NCI-H1930 (cell line): ENCODE measurements around the gene CSRNP3.
"Not testable (repeated sequence)": the region's sequence is repeated elsewhere in the genome, so short reads cannot be mapped to it uniquely, and the experiment has no call there.

ENCODE experiments used
- DNase-seq, 2 experiments: peaks; one replicate each; lab custom pipeline; 2025; lab: John Stamatoyannopoulos, UW

CSRNP3 gene

DNA sequence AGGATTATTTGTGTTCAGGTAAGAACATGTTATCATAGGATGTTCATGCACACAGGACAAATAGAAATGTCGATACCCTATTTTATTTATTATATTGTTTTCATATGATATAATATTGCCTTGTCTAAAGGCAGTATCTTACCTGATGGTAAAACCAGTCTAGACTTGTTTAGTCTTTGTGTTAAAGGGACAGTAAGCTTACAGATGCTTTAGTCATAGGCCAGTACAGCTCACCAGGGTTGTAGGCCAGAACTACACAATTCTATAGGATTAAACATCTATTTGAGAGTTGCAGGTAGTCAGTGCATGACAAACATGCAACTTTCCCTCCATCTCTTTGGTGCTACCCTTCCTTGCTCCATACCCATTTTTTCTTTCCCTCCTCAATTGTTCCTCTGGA, 166.0 kb downstream of the CSRNP3 start:
- no peak for DNase-seq

DNA sequence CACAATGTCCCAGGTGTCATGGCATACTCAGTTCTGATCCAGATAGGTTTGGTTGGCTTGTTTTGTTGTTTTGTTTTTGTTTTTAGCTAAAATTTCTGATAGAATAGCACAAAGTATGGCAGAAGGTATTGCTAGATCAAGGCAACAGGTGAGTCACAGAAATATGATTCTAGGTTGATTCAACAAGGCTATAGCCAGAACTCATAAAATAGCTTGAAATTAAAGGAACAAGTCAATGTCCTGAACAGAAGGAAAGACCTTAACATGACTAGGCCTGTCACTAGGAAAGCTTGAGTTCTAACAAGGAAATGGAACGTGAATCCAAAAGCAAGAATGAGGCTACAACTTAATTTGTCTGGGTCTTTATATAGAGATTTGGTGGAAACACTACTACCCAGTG, 167.5 kb downstream of the CSRNP3 start:
- no peak for DNase-seq

DNA sequence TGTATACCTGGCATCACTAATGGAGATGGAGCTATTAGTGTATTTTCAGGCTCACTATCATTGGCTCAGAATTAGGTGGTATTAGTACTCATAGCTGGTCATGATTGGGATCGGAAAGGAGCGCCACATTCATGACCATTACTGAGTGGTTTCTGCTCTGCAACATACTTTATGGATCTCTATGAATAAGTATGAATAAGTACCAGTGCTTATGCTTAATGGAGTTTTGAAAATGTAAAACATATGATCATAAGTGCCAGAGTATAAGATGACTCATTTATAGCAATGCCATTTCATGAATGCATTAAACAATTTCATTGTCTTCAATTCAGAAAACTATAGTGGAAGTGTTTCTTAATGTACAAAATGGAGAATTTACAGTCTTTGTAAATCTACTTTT, 167.9 kb downstream of the CSRNP3 start:
- DNase-seq: no peak

DNA sequence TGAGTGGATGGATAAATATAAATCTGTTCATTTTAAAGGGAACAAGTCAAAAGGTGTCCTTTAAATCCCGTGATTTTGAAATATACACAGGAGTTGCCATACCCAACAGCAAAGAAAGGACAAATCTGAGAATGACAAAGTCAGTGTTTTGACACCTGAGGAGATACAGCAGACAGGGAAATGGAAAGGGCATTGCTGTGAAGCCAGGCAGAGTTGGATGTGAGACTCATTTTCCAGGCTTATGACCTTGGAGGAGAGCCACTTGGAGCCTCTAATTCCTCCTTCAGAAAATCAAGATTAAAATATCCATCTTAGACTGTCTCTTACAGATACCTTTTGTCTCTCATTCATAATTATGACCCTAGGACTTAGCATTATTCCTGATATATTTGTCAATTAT, 170.0 kb downstream of the CSRNP3 start:
- no peak for DNase-seq

DNA sequence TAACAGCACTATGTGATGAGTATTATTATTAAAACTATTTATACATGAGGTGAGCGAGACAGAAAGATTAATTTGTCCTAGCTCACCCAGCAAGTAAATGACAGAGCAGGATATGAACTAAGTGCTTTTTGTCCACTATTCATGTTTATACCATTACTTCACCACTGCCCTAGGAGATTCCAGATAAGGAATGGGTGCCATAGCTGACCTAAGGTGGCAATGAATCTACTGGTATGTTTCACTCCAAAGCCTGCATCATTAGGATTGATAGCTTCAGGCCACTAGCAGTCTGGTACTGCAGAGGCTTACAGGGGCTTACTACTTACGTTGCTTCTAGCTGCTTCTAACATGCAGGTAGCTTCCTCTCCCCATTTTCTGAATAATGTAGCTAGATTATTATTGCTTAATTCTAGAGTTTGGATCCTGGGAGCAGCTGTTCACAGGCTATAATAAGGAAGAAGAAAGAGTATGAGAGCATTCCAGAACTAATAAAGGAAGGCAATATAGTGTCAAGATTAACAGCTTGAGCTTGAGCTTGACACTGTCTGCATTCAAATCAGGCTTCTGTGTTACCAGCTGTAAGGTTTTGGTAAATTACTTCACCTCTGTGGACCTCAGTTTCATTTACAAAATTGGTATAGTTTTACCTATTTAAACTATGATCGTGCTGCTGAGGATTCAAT, 170.9 kb downstream of the CSRNP3 start:
- no peak for DNase-seq

DNA sequence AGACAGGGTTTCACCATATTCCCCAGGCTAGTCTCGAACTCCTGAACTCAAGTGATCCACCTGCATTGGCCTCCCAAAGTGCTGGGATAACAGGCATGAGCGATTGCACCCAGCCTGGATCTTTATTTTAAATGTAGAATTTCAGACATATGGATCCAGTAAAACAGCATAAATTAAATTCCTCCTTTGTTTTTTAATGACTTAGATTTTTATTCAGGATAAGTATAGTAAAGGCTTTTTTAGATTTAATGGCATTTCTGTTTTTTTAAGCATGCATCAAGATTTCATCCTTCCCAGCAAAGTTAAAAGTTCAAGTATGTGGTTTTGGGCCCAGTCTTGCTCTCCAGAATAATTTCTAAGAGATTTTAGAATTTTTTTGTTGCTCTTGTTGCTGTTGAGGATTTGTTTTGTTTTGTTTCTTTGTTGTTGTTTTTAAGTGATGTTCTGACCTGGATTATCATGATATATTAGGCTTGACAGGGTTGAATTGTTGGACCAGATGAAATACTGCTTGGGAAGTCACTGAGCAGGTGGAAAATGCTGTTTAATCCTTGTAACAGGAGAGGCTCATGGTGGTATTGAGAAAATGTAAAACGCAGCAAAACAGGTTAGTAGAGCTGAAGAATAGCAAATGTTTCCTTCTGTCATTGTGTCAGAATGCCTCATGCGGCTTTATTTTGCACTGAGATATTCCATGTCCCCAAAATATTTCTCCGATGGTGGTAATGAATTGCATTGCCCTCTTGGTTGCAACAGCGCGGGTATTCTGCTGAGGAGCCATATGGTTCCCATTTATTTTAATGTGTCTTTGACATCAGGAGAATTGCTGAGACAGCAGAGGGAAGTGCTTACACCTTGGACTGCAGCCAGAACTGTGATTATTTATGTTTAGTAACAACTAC, 176.7 kb downstream of the CSRNP3 start:
- DNase-seq: no peak

DNA sequence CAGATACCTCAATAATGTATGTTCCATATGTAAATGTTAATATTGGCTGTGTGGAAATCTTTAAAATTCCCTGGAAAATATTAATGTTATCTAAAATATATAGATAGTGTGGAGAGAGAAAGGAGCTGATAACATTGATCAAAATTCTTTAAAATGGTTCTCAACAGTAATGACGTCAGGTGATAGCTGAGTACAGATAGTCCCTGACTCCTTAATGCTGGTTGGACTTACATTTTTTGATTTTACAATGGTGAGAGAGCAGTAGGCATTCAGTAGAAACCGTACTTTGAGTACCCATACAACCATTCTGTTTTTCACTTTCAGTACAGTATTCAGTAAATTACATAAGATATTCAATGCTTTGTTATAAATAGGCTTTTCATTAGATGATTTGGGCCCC, 177.9 kb downstream of the CSRNP3 start:
- DNase-seq: no peak

DNA sequence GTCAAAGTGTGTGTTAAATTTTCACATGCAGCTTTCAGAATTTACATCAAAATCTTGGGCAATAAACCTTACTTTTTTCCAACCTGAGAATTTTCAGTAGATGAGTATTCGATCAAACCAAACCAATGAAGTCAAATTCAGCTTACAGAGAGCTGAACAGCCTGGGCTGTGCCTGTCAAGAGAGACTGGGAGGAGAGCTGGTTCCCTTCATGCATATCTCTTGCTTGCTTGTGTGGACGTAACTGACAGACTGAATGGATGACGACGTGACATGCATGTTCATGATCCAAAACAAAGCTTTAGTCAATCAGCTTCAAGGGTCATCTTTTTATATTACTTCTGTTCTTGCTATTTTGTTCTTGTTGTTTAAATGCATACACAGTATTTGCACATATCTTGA, 179.3 kb downstream of the CSRNP3 start:
- DNase-seq: no peak

DNA sequence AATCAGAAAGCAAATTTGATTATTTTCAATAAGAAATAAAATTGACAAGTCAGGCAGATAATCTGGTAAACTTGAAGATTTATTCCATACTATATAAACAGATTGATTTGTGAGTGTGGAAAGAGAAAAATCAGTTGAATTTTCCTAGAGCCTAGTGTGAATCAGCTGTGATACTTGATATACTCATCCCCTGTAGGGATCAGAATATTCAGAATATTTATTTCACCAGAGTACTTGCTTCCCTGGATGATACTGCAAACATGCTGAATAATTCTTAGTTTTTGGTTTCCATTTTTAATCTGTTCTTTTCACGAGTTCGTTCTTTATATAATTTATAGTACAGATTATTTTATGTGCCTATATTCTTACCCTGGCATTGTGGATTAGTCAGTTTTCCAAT, 181.7 kb downstream of the CSRNP3 start:
- DNase-seq: no peak

DNA sequence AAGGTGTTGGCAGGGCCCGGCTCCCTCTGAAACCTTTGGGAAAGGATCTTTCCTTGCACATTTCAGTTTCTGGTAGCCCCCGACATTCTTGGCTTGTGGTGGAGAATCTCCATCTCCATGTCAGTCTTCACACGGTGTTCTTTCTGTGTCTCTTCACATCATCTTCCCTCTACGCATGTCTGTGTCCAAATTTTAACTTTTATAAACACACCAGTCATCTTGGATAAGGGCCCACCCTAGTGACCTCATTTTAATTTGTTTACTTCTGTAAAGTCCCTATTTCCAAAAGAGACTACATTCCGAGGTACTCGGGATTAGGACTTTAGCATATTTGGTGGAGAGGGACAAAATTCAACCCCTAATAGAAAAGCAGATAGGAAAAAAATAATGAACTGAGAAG, 186.2 kb downstream of the CSRNP3 start:
- no peak for DNase-seq

DNA sequence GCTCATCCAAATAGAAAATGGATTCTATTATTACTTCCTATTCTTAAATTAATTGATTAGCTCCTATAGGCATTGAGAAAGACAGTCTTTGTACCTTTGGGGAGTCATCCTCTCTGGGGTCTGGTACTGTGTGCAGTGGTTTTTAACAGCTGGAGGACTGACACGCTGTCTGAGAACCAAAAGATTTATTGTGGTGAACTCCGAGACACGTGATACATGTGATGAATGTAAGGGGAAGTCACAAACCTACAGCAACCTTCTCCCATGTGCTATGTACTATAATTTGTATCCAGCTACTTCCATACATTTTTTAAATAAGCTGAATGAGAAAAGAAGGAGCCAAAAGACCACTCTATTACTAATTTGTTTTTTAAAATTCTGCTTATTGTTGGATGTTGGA, 190.9 kb downstream of the CSRNP3 start:
- no peak for DNase-seq

DNA sequence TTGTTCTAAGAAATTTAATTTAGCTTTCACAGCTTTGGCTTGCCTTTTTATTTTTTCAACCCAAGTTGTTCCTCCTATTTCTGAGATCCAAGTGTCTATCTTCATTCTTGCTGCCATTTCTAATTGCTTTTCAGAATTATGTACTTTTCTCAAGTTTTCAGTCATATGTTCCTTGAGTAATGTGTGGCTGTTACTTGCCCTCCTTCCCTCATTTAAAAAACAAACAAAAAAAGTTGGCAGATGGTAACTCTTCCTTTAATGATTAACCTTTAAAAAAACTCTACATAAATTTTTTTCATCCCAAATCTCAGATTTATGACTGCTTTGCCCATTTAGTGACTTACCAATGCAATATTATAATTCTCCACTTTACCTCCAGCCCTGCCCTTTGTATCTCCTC, 193.2 kb downstream of the CSRNP3 start:
- DNase-seq: no peak

DNA sequence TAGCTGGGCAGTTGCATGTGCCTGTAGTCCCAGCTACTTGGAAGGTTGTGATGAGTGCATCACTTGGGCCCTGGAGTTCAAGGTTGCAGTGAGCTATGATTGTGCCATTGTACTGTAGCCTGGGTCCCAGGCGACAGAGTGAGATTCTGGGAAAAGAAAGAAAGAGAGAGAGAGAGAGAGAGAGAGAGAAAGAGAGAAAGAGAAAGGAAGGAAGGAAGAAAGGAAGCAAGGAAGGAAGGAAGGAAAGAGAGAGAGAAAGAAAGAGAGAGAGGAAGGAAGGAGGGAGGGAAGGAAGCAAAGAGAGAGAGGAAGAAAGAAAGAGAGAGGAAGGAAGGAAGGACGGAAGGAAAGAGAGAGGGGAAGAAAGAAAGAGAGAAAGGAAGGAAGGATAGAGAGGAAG, 196.1 kb downstream of the CSRNP3 start:
- DNase-seq: no peak

DNA sequence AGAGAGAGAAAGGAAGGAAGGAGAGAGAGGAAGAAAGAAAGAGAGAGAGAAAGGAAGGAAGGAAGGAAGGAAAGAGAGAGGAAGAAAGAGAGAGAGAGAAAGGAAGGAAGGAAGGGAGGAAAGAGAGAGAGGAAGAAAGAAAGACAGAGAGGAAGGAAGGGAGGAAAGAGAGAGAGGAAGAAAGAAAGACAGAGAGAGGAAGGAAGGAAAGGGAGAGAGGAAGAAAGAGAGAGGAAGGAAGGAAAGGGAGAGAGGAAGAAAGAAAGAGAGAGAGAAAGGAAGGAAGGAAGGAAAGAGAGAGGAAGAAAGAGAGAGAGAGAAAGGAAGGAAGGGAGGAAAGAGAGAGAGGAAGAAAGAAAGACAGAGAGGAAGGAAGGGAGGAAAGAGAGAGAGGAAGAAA, 196.6 kb downstream of the CSRNP3 start:
- not testable (repeated sequence) for DNase-seq

DNA sequence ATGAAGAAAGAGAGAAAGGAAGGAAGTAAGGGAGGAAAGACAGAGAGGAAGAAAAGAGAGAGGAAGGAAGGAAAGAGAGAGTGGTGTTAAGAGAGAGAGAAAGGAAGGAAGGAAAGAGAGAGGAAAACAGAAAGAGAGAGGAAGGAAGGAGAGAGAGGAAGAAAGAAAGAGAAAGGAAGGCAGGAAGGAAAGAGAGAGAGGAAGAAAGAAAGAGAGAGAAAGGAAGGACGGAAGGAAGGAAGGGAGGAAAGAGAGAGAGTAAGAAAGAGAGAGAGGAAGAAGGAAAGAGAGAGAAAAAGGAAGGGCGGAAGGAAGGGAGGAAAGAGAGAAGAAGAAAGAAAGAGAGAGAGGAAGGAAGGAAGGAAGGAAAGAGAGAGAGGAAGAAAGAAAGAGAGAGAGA, 197.1 kb downstream of the CSRNP3 start:
- no peak for DNase-seq

DNA sequence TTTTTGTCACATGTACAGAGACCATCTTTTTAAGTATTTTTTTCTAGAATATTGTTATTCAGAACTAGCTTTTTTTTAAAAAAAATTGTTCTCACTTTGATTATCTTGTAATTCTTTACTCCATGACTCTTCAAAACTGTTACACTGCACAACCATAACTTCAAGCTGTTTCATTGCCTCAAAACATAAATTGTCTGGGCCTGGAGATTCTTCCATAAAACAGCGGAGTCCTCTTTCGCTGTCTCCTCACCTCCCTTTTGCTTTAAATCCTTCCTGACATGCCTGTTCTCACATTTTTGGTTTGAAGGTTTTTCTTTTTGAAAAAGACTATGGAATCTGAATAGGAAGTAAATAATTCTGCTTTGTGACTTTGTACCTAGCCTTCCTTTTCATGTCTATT, 197.9 kb downstream of the CSRNP3 start:
- DNase-seq: no peak

DNA sequence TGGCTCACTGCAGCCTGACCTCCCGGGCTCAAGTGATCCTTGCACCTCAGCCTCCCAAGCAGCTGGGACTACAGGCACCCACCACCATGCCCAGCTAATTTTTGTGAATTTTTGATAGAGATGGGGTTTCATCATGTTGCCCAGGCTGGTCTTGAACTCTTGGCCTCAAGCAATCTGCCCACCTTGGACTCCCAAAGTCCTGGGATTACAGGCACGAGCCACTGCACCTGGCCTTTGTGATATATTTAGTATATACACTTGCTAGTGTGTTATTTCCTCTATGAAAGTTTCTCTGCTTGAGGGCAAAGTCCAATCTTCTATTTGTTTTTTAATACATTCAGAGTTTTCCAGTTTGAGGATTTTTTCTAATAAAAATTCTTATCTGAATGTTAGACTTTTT, 205.3 kb downstream of the CSRNP3 start:
- DNase-seq: no peak

DNA sequence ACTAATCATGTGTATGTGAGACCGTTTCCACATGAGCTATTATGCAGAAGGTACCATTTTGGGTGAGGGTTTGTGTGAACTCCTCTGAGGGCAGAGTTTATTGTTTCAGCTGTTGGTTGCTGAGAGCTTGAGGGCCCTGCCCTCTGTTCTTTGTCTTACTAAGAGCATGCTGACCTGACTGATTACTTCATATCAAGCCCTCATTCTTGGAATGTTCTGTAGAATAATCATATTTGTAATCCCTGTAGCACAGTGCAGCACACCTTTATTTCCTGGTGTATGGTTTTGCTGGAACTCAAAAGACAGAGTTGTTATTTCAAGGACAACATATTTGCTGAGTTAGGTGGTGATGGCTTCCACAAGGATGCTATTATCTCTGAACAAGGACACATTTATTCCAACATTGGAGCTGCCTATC, 206.1 kb downstream of the CSRNP3 start:
- DNase-seq: no peak

DNA sequence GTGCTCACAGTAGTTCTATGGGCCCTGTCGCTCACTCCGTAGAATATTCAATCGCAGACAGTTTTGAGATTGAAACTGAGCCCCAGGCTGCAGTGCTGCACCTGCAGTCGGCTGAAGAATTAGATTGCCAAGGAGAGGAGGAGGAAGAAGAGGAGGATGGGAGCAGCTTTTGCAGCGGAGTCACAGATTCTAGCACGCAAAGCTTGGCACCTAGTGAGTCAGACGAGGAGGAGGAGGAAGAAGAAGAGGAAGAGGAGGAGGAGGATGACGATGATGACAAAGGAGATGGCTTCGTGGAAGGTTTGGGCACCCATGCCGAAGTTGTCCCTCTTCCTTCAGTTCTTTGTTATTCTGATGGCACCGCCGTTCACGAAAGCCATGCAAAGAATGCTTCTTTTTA, 209.4 kb downstream of the CSRNP3 start:
- no peak for DNase-seq

DNA sequence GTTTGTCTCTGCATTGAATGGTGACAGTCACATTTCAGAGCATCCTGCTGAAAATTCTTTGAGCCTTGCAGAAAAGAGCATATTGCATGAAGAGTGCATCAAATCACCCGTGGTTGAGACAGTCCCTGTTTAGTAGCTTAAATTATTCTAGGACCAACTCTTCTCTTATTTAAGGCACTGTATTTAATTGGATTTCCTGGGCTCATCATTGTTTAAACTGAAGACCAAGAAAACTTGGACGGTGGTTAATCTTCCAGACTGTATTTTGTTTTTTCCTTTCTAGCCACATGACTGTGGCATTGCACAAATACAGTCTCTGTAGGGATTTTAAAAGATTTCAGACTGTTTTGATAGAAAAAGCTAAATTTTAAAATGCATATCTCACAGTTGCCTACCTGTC, 210.1 kb downstream of the CSRNP3 start:
- no peak for DNase-seq

DNA sequence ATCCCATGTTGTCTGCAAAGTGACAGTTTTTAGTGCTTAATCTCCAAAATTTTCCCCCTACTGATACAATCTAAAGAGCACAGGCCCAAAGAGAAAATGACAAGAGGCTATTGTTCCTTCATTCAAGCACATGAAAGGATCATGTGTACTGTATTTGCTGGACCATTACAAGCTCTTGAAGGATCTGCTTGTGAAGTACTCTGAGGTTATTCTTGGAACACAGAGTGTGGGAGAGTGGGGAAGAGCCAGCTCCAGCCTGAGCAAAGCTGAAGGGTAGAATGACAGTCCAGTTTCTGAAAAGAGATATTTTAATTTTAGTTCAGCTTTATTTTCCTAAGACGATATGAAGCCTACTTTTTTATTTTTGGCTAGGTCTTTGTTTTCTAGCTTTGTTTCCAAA, 212.3 kb downstream of the CSRNP3 start:
- no peak for DNase-seq

DNA sequence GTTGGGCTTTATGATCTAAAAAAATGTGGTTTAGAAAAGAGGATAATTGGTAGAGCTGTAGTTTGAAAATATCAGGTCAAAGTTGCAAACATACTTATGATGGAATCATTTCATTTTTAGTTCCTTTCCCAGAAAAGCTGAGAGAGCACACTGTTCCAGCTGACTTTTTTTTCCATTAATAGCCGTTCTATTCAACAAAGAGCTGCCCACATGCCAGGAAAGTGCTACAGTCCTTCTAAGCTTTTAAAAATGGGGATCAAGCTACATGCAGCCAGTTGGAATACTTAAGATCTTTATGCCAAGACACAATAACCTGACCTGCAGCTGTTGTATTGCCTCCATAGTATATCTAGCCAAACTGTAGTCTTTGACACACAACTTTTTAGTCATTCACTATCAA, 213.0 kb downstream of the CSRNP3 start:
- no peak for DNase-seq

DNA sequence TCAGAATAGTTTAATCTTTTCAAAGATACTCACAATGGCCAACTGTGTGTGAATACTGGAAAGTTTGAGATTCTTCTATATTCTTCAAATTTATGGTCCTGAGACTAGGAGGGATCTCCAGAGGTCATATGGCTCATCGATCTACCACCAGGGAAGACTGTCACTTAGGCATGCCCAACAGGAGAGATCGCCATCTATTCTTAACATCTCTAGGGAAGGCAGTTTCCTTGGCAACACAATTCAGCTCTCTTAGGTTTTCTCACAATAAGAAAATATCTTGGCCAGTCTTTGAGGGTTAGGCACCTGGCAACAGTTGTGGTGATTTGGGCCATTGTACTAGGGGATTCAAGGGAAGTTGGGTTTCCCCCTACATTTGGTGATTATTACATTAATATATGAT, 217.3 kb downstream of the CSRNP3 start:
- no peak for DNase-seq
